Ascending aorta (tissue), 2 donors: Measurements from ENCODE around the gene RTN1. TPM values are rescaled to one million over a fixed set of nuclear protein-coding genes. Genes with fewer than 3 reads are reported as not detected.

Source experiments
- DNase-seq, 2 donors: peaks; one replicate each; pipeline ENCODE4 v3.0.0-alpha.2; 2019; ENCODE audit warnings: low spot score in 2 of 2
- H3K27ac ChIP-seq, 2 donors: fragments of 200-600 bp; sonication (generic); one replicate each; pipeline ENCODE4 v1.5.1; 2016 to 2017; ENCODE audit warnings: mild to moderate bottlenecking in 1 of 2
- H3K27me3 ChIP-seq: fragments of 200-600 bp; sonication (generic); one replicate; pipeline ENCODE4 v1.5.1; 2017
- H3K36me3 ChIP-seq, 2 donors: fragments of 200-600 bp; sonication (generic); one replicate each; pipeline ENCODE4 v1.5.1; 2016
- H3K4me1 ChIP-seq, 2 donors: fragments of 200-600 bp; sonication (generic); one replicate each; pipeline ENCODE4 v1.5.1; 2016 to 2017; ENCODE audit warnings: mild to moderate bottlenecking in 1 of 2
- H3K4me3 ChIP-seq, 2 donors: fragments of 200-600 bp; sonication (generic); one replicate each; pipeline ENCODE4 v1.5.1; 2016 to 2017; ENCODE audit warnings: mild to moderate bottlenecking in 1 of 2
- H3K9me3 ChIP-seq, 2 donors: fragments of 200-600 bp; sonication (generic); one replicate each; pipeline ENCODE4 v1.5.1; 2016
- CTCF ChIP-seq, 3 experiments: fragments of 200-600 bp in 2 of 3; fragments of 450-650 bp in 1 of 3; sonication (generic) in 2 of 3; IDR thresholded peaks; one replicate each; pipeline ENCODE4 v1.5.1; 2016 to 2019; ENCODE audit warnings: antibody characterized with exemption in 3 of 3, mild to moderate bottlenecking in 1 of 3, moderate library complexity in 1 of 3
- intact Hi-C: fragments of 100-400 bp; cut with DNase I; formaldehyde crosslinking; loops from one replicate; pipeline ENCODE4 v1.15.1; 2023
- total RNA-seq: library from RNA; depleted of rRNA; stranded (reverse); fragments of >200 nt; gene quantifications from one replicate; pipeline ENCODE4 v1.1.0, GENCODE V29; 2016

The RTN1 gene
- total RNA-seq, 1 donor from 2014 or later: 52.3 TPM

- Histone ChIP-seq H3K27me3 (no peaks in the 10 kb centered on the region), H3K36me3 (no peaks in the 10 kb centered on the region), H3K27ac (no peak overlapping the region), H3K9me3 (no peaks in the 10 kb centered on the region), H3K4me1 (no peaks in the 10 kb centered on the region), H3K4me3 (no peak overlapping the region)
- DNase-seq: no peak
- intact Hi-C loops: no loop called here
- TF ChIP-seq CTCF (IDR thresholded peaks at IDR 0.05): no peak
Measured at GRCh38 chr14:59566296-59566695, 304.3 kb downstream of the RTN1 start.

GRCh38 chr14:59565087-59565486 lies 305.5 kb downstream of the RTN1 start:
- intact Hi-C loops: no loop called here
- TF ChIP-seq CTCF (IDR thresholded peaks at IDR 0.05): no peak
- no peak overlapping the region for H3K27ac ChIP-seq
- H3K27me3 ChIP-seq: no peaks in the 10 kb centered on the region
- no peak for DNase-seq
- H3K36me3 ChIP-seq: no peaks in the 10 kb centered on the region
- H3K4me3 ChIP-seq: no peak overlapping the region
- H3K4me1 ChIP-seq: no peaks in the 10 kb centered on the region
- no peaks in the 10 kb centered on the region for H3K9me3 ChIP-seq

- H3K27me3 ChIP-seq: no peaks in the 10 kb centered on the region
- intact Hi-C loops: no loop called here
- DNase-seq: no peak
- H3K4me1 ChIP-seq: no peaks in the 10 kb centered on the region
- H3K4me3 ChIP-seq: no peak overlapping the region
- no peak for TF ChIP-seq CTCF (IDR thresholded peaks at IDR 0.05)
- no peak overlapping the region for H3K27ac ChIP-seq
- H3K36me3 ChIP-seq: no peaks in the 10 kb centered on the region
- H3K9me3 ChIP-seq: no peaks in the 10 kb centered on the region
Measured at GRCh38 chr14:59564366-59564765, 306.2 kb downstream of the RTN1 start.

- intact Hi-C loops: no loop called here
Measured at GRCh38 chr14:59547310-59547709, 323.3 kb downstream of the RTN1 start.

More at GRCh38 chr14:59547310-59547709, 323.3 kb downstream of the RTN1 start:
- H3K36me3 ChIP-seq: no peaks in the 10 kb centered on the region
- no peaks in the 10 kb centered on the region for H3K4me1 ChIP-seq
- no peak overlapping the region for H3K27ac ChIP-seq
- H3K4me3 ChIP-seq: no peak overlapping the region
- H3K9me3 ChIP-seq: peaks cover 3% of the 10 kb centered on the region in 2 donors
- DNase-seq: no peak
- no peaks in the 10 kb centered on the region for H3K27me3 ChIP-seq
- no peak for TF ChIP-seq CTCF (IDR thresholded peaks at IDR 0.05)

Other genes starting within 250 kb of the RTN1 start
- not detected for gene LRRC9, start 49.4 kb upstream of the RTN1 start, total RNA-seq
- gene PCNX4, start 221.1 kb upstream of the RTN1 start, total RNA-seq: 47.8 TPM